HCT116 (cell line): ENCODE results near the gene TBC1D21. TPM values are rescaled to one million over a fixed set of nuclear protein-coding genes. Genes with fewer than 3 reads are reported as not detected.

ENCODE experiments used
- ATAC-seq: fragments of 200-7000 bp; cut with Tn5 transposase; 2 replicates; pipeline ENCODE4 v1.9.1; 2020; ENCODE audit warnings: mild to moderate bottlenecking, moderate library complexity
- BruUV-seq: library from RNA; stranded (reverse); fragments of 400-500 nt; replicated peaks from 2 replicates; lab custom pipeline; 2021; lab: Mats Ljungman, UMichigan
- CTCF ChIA-PET: fragments of 300-600 bp; sonication (Branson Sonifier 250); formaldehyde crosslinking; loops from one replicate; lab custom pipeline; 2021; ENCODE audit warnings: antibody characterized with exemption; lab: Charles Lee
- POLR2A ChIA-PET: fragments of 300-600, 350-600 bp; sonication (Branson Sonifier 250); formaldehyde crosslinking; loops from one replicate; lab custom pipeline; 2021; ENCODE audit warnings: antibody characterized with exemption; lab: Charles Lee
- RAD21 ChIA-PET, 2 experiments: fragments of 300-600 bp; sonication (Branson Sonifier 250); formaldehyde crosslinking; loops; one replicate each; lab custom pipeline; 2023; ENCODE audit warnings: low total read pairs in 2 of 2; ENCODE audit not compliant: uncharacterized antibody in 2 of 2, unreplicated experiment in 2 of 2, low non-redundant PET in 1 of 2; lab: Charles Lee
- DNase-seq: peaks from one replicate; pipeline ENCODE4 v3.0.0-alpha.2; 2010; ENCODE audit warnings: low read depth, low spot score
- H2AFZ ChIP-seq: fragments of 200-600 bp; shearing (Covaris generic), sonication (generic); 2 replicates; pipeline ENCODE4 v1.6.1; 2017; ENCODE audit warnings: low read depth, mixed run types, mixed read lengths, antibody characterized with exemption, low read length; ENCODE audit not compliant: poor library complexity, severe bottlenecking
- H3K27ac ChIP-seq: 2 replicates; pipeline ENCODE4 v1.5.1; 2012; ENCODE audit warnings: low read depth, low read length
- H3K27me3 ChIP-seq: fragments of 200-600 bp; sonication (generic); 2 replicates; pipeline ENCODE4 v1.6.1; 2016; ENCODE audit warnings: mixed run types, low read length, mixed read lengths; ENCODE audit not compliant: insufficient read depth
- H3K36me3 ChIP-seq, 2 experiments: fragments of 200-500 bp in 1 of 2; fragments of 200-600 bp in 1 of 2; sonication (Bioruptor generic) in 1 of 2; sonication (generic) in 1 of 2; 2 replicates each; pipeline versions ENCODE4 v1.5.1 to v1.6.1; 2014 to 2016; ENCODE audit warnings: low read length in 2 of 2, inconsistent platforms in 1 of 2, mixed read lengths in 1 of 2, mixed run types in 1 of 2; ENCODE audit not compliant: insufficient read depth in 2 of 2, control insufficient read depth in 1 of 2
- H3K4me1 ChIP-seq, 2 experiments: fragments of 200-600 bp in 1 of 2; sonication (generic) in 1 of 2; 2 replicates each; pipeline versions ENCODE4 v1.5.1 to v1.6.1; 2012 to 2017; ENCODE audit warnings: low read length in 2 of 2, inconsistent platforms in 1 of 2, mild to moderate bottlenecking in 1 of 2, mixed read lengths in 1 of 2, mixed run types in 1 of 2, moderate library complexity in 1 of 2; ENCODE audit not compliant: insufficient read depth in 2 of 2, control insufficient read depth in 1 of 2
- H3K4me2 ChIP-seq: fragments of 200-600 bp; sonication (generic); 2 replicates; pipeline ENCODE4 v1.6.1; 2017; ENCODE audit warnings: mixed run types, low read length, mixed read lengths
- H3K4me3 ChIP-seq, 2 experiments: fragments of 200-600 bp in 1 of 2; sonication (generic) in 1 of 2; replicated peaks in 1 of 2; 2 replicates each; pipeline ENCODE4 v1.5.1; 2011 to 2016; ENCODE audit warnings: low read length in 2 of 2, control low read depth in 1 of 2, low read depth in 1 of 2, mild to moderate bottlenecking in 1 of 2, mixed read lengths in 1 of 2, mixed run types in 1 of 2
- H3K79me2 ChIP-seq: fragments of 200-600 bp; sonication (generic); 2 replicates; pipeline ENCODE4 v1.6.1; 2017; ENCODE audit warnings: mild to moderate bottlenecking, mixed run types, low read length, moderate library complexity, mixed read lengths; ENCODE audit not compliant: insufficient read depth
- H3K9ac ChIP-seq: fragments of 200-600 bp; sonication (generic); 2 replicates; pipeline ENCODE4 v1.6.1; 2016; ENCODE audit warnings: low read length, mixed read lengths
- H3K9me2 ChIP-seq: fragments of 200-600 bp; sonication (generic), shearing (Covaris generic); 2 replicates; pipeline ENCODE4 v1.6.1; 2017; ENCODE audit warnings: mixed run types, mild to moderate bottlenecking, moderate library complexity; ENCODE audit not compliant: insufficient read depth
- H3K9me3 ChIP-seq, 2 experiments: fragments of 200-500 bp in 1 of 2; fragments of 200-600 bp in 1 of 2; sonication (Bioruptor generic) in 1 of 2; sonication (generic) in 1 of 2; 2 replicates each; pipeline ENCODE4 v1.6.1; 2014 to 2017; ENCODE audit warnings: low read length in 2 of 2, mixed read lengths in 2 of 2, inconsistent platforms in 1 of 2, low read depth in 1 of 2, mild to moderate bottlenecking in 1 of 2, mixed run types in 1 of 2, moderate library complexity in 1 of 2; ENCODE audit not compliant: control insufficient read depth in 1 of 2, insufficient read depth in 1 of 2
- H4K20me1 ChIP-seq: fragments of 200-600 bp; sonication (generic), shearing (Covaris generic); 2 replicates; pipeline ENCODE4 v1.6.1; 2017; ENCODE audit warnings: mixed run types, mild to moderate bottlenecking, moderate library complexity; ENCODE audit not compliant: insufficient read depth
- ATF3 ChIP-seq: IDR thresholded peaks from 2 replicates; pipeline ENCODE4 v1.6.1; 2012
- CBX3 ChIP-seq: IDR thresholded peaks from 2 replicates; pipeline ENCODE4 v1.6.1; 2012; ENCODE audit warnings: low read depth
- CEBPB ChIP-seq: IDR thresholded peaks from 2 replicates; pipeline ENCODE4 v1.6.1; 2012; ENCODE audit warnings: low read depth
- CTCF ChIP-seq, 3 experiments: fragments of 200-600 bp in 1 of 3; sonication (generic) in 1 of 3; IDR thresholded peaks in 2 of 3; conservative IDR thresholded peaks in 1 of 3; 2 replicates each; pipeline ENCODE4 v1.5.1; 2012 to 2017; ENCODE audit warnings: low read depth in 2 of 3, low read length in 2 of 3, antibody characterized with exemption in 1 of 3, borderline replicate concordance in 1 of 3, control low read depth in 1 of 3, mild to moderate bottlenecking in 1 of 3, mixed read lengths in 1 of 3, mixed run types in 1 of 3, moderate library complexity in 1 of 3; ENCODE audit not compliant: insufficient read depth in 1 of 3
- EGR1 ChIP-seq: IDR thresholded peaks from 2 replicates; pipeline ENCODE4 v1.6.1; 2012; ENCODE audit warnings: low read depth
- ELF1 ChIP-seq: IDR thresholded peaks from 2 replicates; pipeline ENCODE4 v1.6.1; 2012; ENCODE audit warnings: low read depth, borderline replicate concordance
- EZH2 ChIP-seq: fragments of 200-600 bp; sonication (generic); IDR thresholded peaks from 2 replicates; pipeline ENCODE4 v1.6.1; 2017; ENCODE audit warnings: antibody characterized with exemption, mixed run types
- EZH2phosphoT487 ChIP-seq: fragments of 200-600 bp; IDR thresholded peaks from 2 replicates; pipeline ENCODE4 v1.6.1; 2018; ENCODE audit warnings: antibody characterized with exemption, borderline replicate concordance
- FOSL1 ChIP-seq: IDR thresholded peaks from 2 replicates; pipeline ENCODE4 v1.6.1; 2012; ENCODE audit warnings: low read depth
- JUND ChIP-seq: IDR thresholded peaks from 2 replicates; pipeline ENCODE4 v1.6.1; 2012
- POLR2AphosphoS5 ChIP-seq: IDR thresholded peaks from 2 replicates; pipeline ENCODE4 v1.6.1; 2011; ENCODE audit warnings: mild to moderate bottlenecking, low read depth, low read length, moderate library complexity
- SIN3A ChIP-seq: IDR thresholded peaks from 2 replicates; pipeline ENCODE4 v1.6.1; 2012; ENCODE audit warnings: low read depth
- SP1 ChIP-seq: IDR thresholded peaks from 2 replicates; pipeline ENCODE4 v1.6.1; 2012; ENCODE audit warnings: low read depth
- TCF7L2 ChIP-seq: IDR thresholded peaks from 2 replicates; pipeline ENCODE4 v1.7.0; 2011; ENCODE audit warnings: borderline replicate concordance, inconsistent platforms; ENCODE audit not compliant: insufficient read depth, insufficient read length; ENCODE audit errors: extremely low read depth
- YY1 ChIP-seq: IDR thresholded peaks from 2 replicates; pipeline ENCODE4 v1.6.1; 2011; ENCODE audit warnings: low read length, low read depth, moderate library complexity, mild to moderate bottlenecking; ENCODE audit not compliant: insufficient replicate concordance; ENCODE audit errors: extremely low read depth
- ZBTB33 ChIP-seq: IDR thresholded peaks from 2 replicates; pipeline ENCODE4 v1.6.1; 2011; ENCODE audit warnings: mild to moderate bottlenecking, low read length, moderate library complexity; ENCODE audit not compliant: insufficient replicate concordance; ENCODE audit errors: extremely low read depth
- ZNF274 ChIP-seq: fragments of 200-500 bp; sonication (Bioruptor generic); IDR thresholded peaks from 2 replicates; pipeline ENCODE4 v1.6.1; 2014; ENCODE audit warnings: mild to moderate bottlenecking, low read depth, low read length, inconsistent platforms
- intact Hi-C: fragments of 100-400 bp; cut with micrococcal nuclease; formaldehyde crosslinking; loops from 2 replicates; pipeline ENCODE4 v1.10.0; 2022
- total RNA-seq: library from RNA; stranded (reverse); gene quantifications from one replicate; pipeline ENCODE4 v1.2.1, GENCODE V29; 2021; ENCODE audit not compliant: unreplicated experiment
- TF ChIP-seq, protein P1 (sequence below): IDR thresholded peaks from 2 replicates; pipeline ENCODE4 v1.6.1; 2012; ENCODE audit warnings: low read depth

Gene TBC1D21
- total RNA-seq, 1 experiment from 2014 or later = not detected

DNA sequence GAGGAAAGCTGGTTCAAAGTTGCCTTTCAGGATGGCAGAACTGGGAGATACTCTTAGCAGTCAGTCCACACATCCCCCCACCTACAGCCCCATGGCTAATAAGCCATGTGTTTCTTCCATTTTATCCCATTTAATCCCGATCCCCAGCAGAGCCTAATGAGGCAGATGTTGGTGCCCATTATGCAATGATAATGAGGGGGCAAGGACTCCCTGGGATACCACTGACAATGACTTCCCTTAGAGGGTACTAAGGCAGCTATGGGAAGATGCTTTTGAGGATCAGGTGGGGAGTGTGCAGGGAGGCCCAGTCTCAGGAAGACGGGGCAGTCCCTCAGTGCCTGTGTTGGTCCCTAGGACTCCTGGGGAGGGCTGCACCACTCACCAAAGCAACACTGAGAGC, 43.8 kb upstream of the TBC1D21 start:
- no peak for DNase-seq
- Histone ChIP-seq H3K4me1 (no peaks in the 10 kb centered on the region), H3K36me3 (no peaks in the 10 kb centered on the region), H3K9ac (no peak overlapping the region), H3K27me3 (peaks cover 67% of the 10 kb centered on the region), H3K79me2 (no peaks in the 10 kb centered on the region), H3K4me3 (no peak overlapping the region)
- TF ChIP-seq CBX3 (no peak), ZNF274 (no peak), TCF7L2 (no peak), JUND (no peak), EZH2 (no peak), SP1 (no peak), ELF1 (no peak), FOSL1 (no peak), CTCF (IDR thresholded peaks at IDR 0.05 in 2 of 3, conservative IDR thresholded peaks at IDR 0.05 in 1 of 3; ENCODE audit: borderline replicate concordance in 1 of 3, insufficient read depth in 1 of 3, low read depth in 2 of 3, low read length in 2 of 3) (no peak), EZH2phosphoT487 (no peak), ZBTB33 (no peak), SIN3A (no peak), ATF3 (no peak), YY1 (no peak), EGR1 (no peak), CEBPB (no peak), POLR2AphosphoS5 (no peak)
- TF ChIP-seq, protein P1, sequence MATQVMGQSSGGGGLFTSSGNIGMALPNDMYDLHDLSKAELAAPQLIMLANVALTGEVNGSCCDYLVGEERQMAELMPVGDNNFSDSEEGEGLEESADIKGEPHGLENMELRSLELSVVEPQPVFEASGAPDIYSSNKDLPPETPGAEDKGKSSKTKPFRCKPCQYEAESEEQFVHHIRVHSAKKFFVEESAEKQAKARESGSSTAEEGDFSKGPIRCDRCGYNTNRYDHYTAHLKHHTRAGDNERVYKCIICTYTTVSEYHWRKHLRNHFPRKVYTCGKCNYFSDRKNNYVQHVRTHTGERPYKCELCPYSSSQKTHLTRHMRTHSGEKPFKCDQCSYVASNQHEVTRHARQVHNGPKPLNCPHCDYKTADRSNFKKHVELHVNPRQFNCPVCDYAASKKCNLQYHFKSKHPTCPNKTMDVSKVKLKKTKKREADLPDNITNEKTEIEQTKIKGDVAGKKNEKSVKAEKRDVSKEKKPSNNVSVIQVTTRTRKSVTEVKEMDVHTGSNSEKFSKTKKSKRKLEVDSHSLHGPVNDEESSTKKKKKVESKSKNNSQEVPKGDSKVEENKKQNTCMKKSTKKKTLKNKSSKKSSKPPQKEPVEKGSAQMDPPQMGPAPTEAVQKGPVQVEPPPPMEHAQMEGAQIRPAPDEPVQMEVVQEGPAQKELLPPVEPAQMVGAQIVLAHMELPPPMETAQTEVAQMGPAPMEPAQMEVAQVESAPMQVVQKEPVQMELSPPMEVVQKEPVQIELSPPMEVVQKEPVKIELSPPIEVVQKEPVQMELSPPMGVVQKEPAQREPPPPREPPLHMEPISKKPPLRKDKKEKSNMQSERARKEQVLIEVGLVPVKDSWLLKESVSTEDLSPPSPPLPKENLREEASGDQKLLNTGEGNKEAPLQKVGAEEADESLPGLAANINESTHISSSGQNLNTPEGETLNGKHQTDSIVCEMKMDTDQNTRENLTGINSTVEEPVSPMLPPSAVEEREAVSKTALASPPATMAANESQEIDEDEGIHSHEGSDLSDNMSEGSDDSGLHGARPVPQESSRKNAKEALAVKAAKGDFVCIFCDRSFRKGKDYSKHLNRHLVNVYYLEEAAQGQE = no peak
- TF ChIP-seq, all 23 proteins: peak for 0
- RAD21 ChIA-PET = no interaction called here
- Histone ChIP-seq H3K27ac (no peak overlapping the region), H4K20me1 (no peaks in the 10 kb centered on the region), H3K9me2 (no peaks in the 10 kb centered on the region), H2AFZ (no peak overlapping the region), H3K9me3 (no peaks in the 10 kb centered on the region), H3K4me2 (no peak overlapping the region)
- no peak for ATAC-seq
- no TSS peak for BruUV-seq
- intact Hi-C loops = no loop called here
- CTCF ChIA-PET = no interaction called here
- POLR2A ChIA-PET = no interaction called here
